Prostate gland (tissue), 2 donors: ENCODE data around the gene SH2D3A. TPM values are rescaled to one million over a fixed set of nuclear protein-coding genes. Genes with fewer than 3 reads are reported as not detected.
"Not testable (repeated sequence)": the region's sequence is repeated elsewhere in the genome, so short reads cannot be mapped to it uniquely, and the experiment has no call there.

Source experiments
- DNase-seq: peaks from one replicate; pipeline ENCODE4 v3.0.0-alpha.2; 2019; ENCODE audit warnings: low spot score
- H3K27ac ChIP-seq, 2 donors: fragments of 200-600 bp; sonication (generic); 2 replicates each; pipeline ENCODE4 v1.5.1; 2017 to 2019
- H3K27me3 ChIP-seq: fragments of 200-600 bp; sonication (generic); replicated peaks from 2 replicates; pipeline ENCODE4 v1.5.1; 2019; ENCODE audit not compliant: insufficient read depth
- H3K36me3 ChIP-seq, 2 donors: fragments of 200-600 bp; sonication (generic); 1 replicate in 1 of 2; 2 replicates in 1 of 2; pipeline versions ENCODE4 v1.5.1 to v1.8.1; 2017 to 2019
- H3K4me1 ChIP-seq: fragments of 200-600 bp; sonication (generic); replicated peaks from 2 replicates; pipeline ENCODE4 v1.5.1; 2019
- H3K4me3 ChIP-seq, 2 donors: fragments of 200-600 bp; sonication (generic); 2 replicates each; pipeline ENCODE4 v1.5.1; 2017 to 2019
- H3K9me3 ChIP-seq: fragments of 200-600 bp; sonication (generic); 2 replicates; pipeline ENCODE4 v1.5.1; 2017
- CTCF ChIP-seq, 4 experiments: fragments of 200-600 bp in 2 of 4; fragments of 450-650 bp in 2 of 4; sonication (generic) in 2 of 4; IDR thresholded peaks; 1 replicate in 3 of 4; 2 replicates in 1 of 4; pipeline ENCODE4 v1.5.1; 2016 to 2019; ENCODE audit warnings: antibody characterized with exemption in 4 of 4, mild to moderate bottlenecking in 2 of 4, moderate library complexity in 2 of 4
- POLR2A ChIP-seq: fragments of 450-650 bp; IDR thresholded peaks from one replicate; pipeline ENCODE4 v1.6.1; 2016; ENCODE audit warnings: antibody characterized with exemption, mild to moderate bottlenecking
- POLR2AphosphoS5 ChIP-seq: sonication (generic); formaldehyde crosslinking; IDR thresholded peaks from one replicate; pipeline ENCODE4 v1.6.1; 2017; ENCODE audit warnings: antibody characterized with exemption
- WGBS: methylation state at CpG from one replicate; pipeline ENCODE4 v1.1.5; 2018; 5-methylcytosine and 5-hydroxymethylcytosine counted together
- intact Hi-C: fragments of 100-400 bp; cut with DNase I; formaldehyde crosslinking; loops from one replicate; pipeline ENCODE4 v1.14.2; 2022
- total RNA-seq, 2 donors: library from RNA; depleted of rRNA; stranded (reverse); fragments of >200 nt; gene quantifications; one replicate each; pipeline ENCODE4 v1.1.0, GENCODE V29; 2016

Gene SH2D3A
- total RNA-seq, 2 donors from 2014 or later = 35.5 to 45.1 TPM

DNA sequence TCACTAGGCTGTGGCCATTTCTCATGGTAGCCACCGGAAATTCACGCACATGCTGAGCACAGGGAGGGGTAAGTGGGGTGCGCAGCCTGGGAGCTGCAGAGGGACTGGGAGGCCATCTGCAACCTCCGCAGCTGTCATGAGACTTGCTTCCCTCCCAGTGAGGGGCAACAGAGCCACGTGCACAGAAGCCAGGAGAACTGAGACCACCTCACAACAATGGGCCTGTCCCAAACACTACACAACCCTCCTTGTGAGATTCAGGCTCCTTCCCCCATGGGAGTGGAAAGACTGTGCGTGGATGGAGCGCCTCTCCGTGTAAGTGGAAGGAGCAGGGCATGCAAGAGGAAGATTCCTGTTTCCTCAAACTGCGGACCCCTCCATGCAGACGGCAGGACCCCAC is 55.6 kb downstream of the SH2D3A start:
- Histone ChIP-seq H3K4me1 (no peaks in the 10 kb centered on the region), H3K36me3 (no peaks in the 10 kb centered on the region), H3K27ac (no peak overlapping the region), H3K27me3 (no peaks in the 10 kb centered on the region), H3K4me3 (no peak overlapping the region), H3K9me3 (no peaks in the 10 kb centered on the region)
- 78% methylated on average over 10 of the region's 10 CpGs for WGBS
- DNase-seq = no peak
- TF ChIP-seq POLR2AphosphoS5 (no peak), POLR2A (no peak), CTCF (IDR thresholded peaks at IDR 0.05) (no peak)
- intact Hi-C loops = no loop called here

DNA sequence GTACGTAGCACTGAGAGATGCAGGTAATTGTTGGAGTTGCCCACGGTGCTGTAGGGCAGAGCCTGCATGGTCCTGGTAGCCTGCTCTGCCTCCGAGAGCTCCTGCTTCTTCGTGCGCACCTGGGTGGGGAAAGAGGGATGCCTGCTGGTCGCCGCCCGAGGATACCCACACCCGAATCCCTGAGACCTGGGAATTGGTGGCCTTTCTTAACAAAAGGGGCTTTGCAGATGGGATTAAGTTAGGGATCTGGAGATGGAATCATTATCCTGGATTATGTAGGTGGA is 56.2 kb downstream of the SH2D3A start:
- Histone ChIP-seq H3K36me3 (no peaks in the 10 kb centered on the region), H3K9me3 (no peaks in the 10 kb centered on the region), H3K4me3 (no peak overlapping the region), H3K27ac (no peak overlapping the region), H3K4me1 (no peaks in the 10 kb centered on the region), H3K27me3 (no peaks in the 10 kb centered on the region)
- DNase-seq = no peak
- intact Hi-C loops = no loop called here
- TF ChIP-seq CTCF (IDR thresholded peaks at IDR 0.05) = no peak
- WGBS = 48% methylated on average over 9 of the region's 9 CpGs

DNA sequence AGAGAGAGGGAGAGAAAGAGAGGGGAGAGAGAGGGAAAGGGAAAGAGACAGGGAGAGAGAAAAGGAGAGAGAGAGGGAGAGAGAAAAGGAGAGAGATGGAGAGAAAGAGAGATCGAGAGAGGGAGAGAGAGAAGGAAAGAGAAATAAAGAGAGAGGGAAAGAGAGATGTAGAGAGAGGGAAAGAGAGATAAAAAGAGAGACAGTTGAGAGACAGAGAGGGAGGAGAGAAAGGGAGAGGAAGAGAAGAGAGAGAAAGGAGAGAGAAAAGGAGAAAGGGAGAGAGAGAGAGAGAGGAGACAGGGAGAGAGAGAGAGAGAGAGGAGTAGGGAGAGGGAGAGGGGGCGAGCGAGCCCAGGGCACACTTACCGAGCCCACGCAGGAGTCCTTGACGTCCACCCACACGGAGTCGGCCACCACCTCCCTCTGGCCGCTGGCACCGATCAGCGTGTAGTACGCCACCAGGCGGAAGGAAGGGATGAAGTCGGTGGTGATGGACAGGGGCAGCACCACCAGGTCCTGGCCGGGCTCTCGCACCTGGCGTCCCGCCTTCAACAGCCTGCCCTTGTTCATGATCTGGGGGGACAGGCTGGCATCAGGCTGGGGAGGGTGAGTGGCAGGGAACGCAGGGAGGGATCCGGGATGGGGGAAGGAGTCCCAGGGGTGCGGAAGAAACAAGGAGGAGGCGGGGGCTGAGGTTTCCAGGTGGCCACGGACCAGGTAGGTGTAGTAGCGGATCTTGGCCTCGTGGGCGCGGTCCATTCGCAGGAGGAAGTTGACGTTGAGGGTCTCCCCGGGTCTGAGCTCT is 56.8 kb downstream of the SH2D3A start:
- Histone ChIP-seq H3K36me3 (no peaks in the 10 kb centered on the region), H3K4me3 (no peak overlapping the region), H3K27me3 (no peaks in the 10 kb centered on the region), H3K4me1 (no peaks in the 10 kb centered on the region), H3K27ac (no peak overlapping the region), H3K9me3 (no peaks in the 10 kb centered on the region)
- WGBS = 10% methylated on average over 30 of the region's 30 CpGs
- DNase-seq = no peak
- intact Hi-C loops = no loop called here
- TF ChIP-seq POLR2A (no peak), POLR2AphosphoS5 (no peak), CTCF (IDR thresholded peaks at IDR 0.05) (peak in 1 of 4 experiments; percentile 10)

DNA sequence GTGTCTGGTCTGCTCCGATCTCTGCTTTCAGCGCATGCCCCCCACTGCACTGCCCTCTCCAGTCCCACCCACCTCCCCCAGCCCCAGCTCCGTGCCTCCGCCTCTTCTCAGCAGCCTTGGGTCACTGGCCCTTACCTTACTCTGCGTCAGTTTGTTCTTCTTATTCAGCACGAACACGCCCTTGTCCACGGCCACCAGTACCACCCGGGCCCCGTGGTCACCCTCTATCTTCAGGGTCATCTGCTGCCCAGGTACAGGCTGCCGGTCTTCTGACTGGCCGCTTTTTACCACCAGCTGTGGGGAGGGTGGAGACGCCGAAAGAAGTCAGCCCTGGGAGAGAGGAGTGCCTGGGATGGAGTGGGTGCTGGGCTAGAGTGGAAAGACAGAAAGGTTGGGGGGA is 57.7 kb downstream of the SH2D3A start:
- no peaks in the 10 kb centered on the region for H3K27me3 ChIP-seq
- 37% methylated on average over 14 of the region's 14 CpGs for WGBS

DNA sequence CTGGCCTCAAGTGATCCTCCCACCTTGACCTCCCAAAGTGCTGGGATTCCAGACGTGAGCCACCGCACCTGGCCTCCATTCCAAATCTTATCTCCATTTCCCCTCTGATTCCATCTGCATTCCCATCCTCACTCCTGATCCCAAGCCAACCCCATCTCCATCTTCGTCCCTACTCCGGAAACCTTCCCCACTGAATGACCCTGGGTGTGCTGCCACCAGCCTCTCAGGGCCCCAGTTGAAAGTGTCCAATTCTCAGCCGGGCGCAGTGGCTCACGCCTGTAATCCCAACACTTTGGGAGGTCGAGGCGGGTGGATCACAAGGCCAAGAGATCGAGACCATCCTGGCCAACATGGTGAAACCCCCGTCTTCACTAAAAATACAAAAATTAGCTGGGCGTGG is 58.3 kb downstream of the SH2D3A start:
- H3K36me3 ChIP-seq, H3K27me3 ChIP-seq, H3K27ac ChIP-seq, DNase-seq, H3K9me3 ChIP-seq, H3K4me3 ChIP-seq, intact Hi-C loops, H3K4me1 ChIP-seq: not testable (repeated sequence)
- WGBS = 88% methylated on average over 12 of the region's 12 CpGs

More for the DNA sequence above, 57.7 kb downstream of the SH2D3A start:
- Histone ChIP-seq H3K36me3 (no peaks in the 10 kb centered on the region), H3K27ac (no peak overlapping the region), H3K9me3 (no peaks in the 10 kb centered on the region), H3K4me1 (no peaks in the 10 kb centered on the region), H3K4me3 (no peak overlapping the region)
- TF ChIP-seq POLR2A (no peak), POLR2AphosphoS5 (no peak)
- no peak for DNase-seq
- intact Hi-C loops = no loop called here

DNA sequence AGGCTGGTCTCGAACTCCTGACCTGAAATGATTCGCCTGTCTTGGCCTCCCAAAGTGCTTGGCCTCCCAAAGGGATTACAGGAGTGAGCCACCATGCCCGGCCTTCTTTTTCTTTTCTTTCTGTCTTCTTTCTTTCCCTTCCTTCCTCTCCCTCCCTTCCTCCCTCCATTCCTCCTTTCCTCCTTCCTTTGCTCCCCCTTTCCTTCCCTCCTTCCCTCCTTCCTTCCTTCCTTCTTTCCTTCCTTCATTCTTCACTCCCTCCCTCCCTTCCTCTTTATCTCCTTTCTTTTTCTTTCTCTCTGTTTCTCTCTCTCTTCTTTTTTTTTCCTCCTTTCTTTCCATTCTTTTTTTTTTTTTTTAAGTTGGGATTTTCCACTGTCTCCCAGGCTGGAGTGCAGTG is 58.9 kb downstream of the SH2D3A start:
- intact Hi-C loops = no loop called here
- Histone ChIP-seq H3K27ac (no peak overlapping the region), H3K4me1 (no peaks in the 10 kb centered on the region), H3K9me3 (no peaks in the 10 kb centered on the region), H3K27me3 (no peaks in the 10 kb centered on the region), H3K4me3 (no peak overlapping the region), H3K36me3 (no peaks in the 10 kb centered on the region)
- DNase-seq = no peak
- no peak for TF ChIP-seq CTCF (IDR thresholded peaks at IDR 0.05)
- TF ChIP-seq POLR2AphosphoS5 = no peak
- TF ChIP-seq POLR2A = no peak
- WGBS = 92% methylated on average over 3 of the region's 3 CpGs
